ENCODE results near the gene ZSCAN12.

GRCh38 chr6:28373925-28374324 is 25.6 kb downstream of the ZSCAN12 start:
- TF ChIP-seq CTCF (IDR thresholded peaks at IDR 0.05 in 2 of 3, conservative IDR thresholded peaks at IDR 0.05 in 1 of 3; ENCODE audit: borderline replicate concordance in 1 of 3, insufficient read depth in 1 of 3, low read depth in 2 of 3, low read length in 2 of 3) (no peak), POLR2A (IDR thresholded peaks at IDR 0.05; ENCODE audit: borderline replicate concordance, extremely low read depth, insufficient read depth, insufficient read length) (no peak), EZH2phosphoT487 (IDR thresholded peaks at IDR 0.05; ENCODE audit: borderline replicate concordance) (no peak), EZH2 (IDR thresholded peaks at IDR 0.05) (no peak)
